HG03575 (cell line): ENCODE data around the gene ENKUR.

Experiments used
- ATAC-seq: cut with Tn5 transposase; IDR thresholded peaks from one replicate; pipeline ENCODE4 v1.9.1; 2021; ENCODE audit not compliant: unreplicated experiment, insufficient number of reproducible peaks, low FRiP score; ENCODE audit errors: extremely low read depth

ENKUR gene

GRCh38 chr10:25015828-25016375 is at the start of gene ENKUR:
ENKUR (minus strand) TSS chr10:25016158; CDS start chr10:25015936, 222 bp downstream.
- ATAC-seq: peak; percentile 61

- ATAC-seq: no peak
Observed at GRCh38 chr10:25064401-25064800, 48.4 kb upstream of the ENKUR start.

GRCh38 chr10:25063644-25064043 is 47.7 kb upstream of the ENKUR start:
- no peak for ATAC-seq

GRCh38 chr10:25063157-25063556 is 47.2 kb upstream of the ENKUR start:
- no peak for ATAC-seq

GRCh38 chr10:25061711-25062449 is 45.9 kb upstream of the ENKUR start:
- no peak for ATAC-seq

GRCh38 chr10:25061125-25061524 is 45.2 kb upstream of the ENKUR start:
- no peak for ATAC-seq

GRCh38 chr10:25059990-25060389 is 44.0 kb upstream of the ENKUR start:
- no peak for ATAC-seq

GRCh38 chr10:25057886-25058285 is 41.9 kb upstream of the ENKUR start:
- ATAC-seq: no peak

GRCh38 chr10:25056726-25057125 is 40.8 kb upstream of the ENKUR start:
- no peak for ATAC-seq

- ATAC-seq: no peak
Observed at GRCh38 chr10:25052012-25052411, 36.1 kb upstream of the ENKUR start.

- ATAC-seq: no peak
Observed at GRCh38 chr10:25050402-25050801, 34.4 kb upstream of the ENKUR start.

- no peak for ATAC-seq
Observed at GRCh38 chr10:25049966-25050365, 34.0 kb upstream of the ENKUR start.

GRCh38 chr10:25048450-25048849 is 32.5 kb upstream of the ENKUR start:
- no peak for ATAC-seq

GRCh38 chr10:25047591-25048301 is 31.8 kb upstream of the ENKUR start:
- no peak for ATAC-seq

- ATAC-seq: no peak
Observed at GRCh38 chr10:25047088-25047487, 31.1 kb upstream of the ENKUR start.

GRCh38 chr10:25046641-25047040 is 30.7 kb upstream of the ENKUR start:
- no peak for ATAC-seq

GRCh38 chr10:25039531-25039930 is 23.6 kb upstream of the ENKUR start:
- ATAC-seq: no peak

- ATAC-seq: no peak
Observed at GRCh38 chr10:25038325-25038724, 22.4 kb upstream of the ENKUR start.

GRCh38 chr10:25036381-25036780 is 20.4 kb upstream of the ENKUR start:
- ATAC-seq: peak; percentile 59

GRCh38 chr10:25029519-25029918 is 13.6 kb upstream of the ENKUR start:
- ATAC-seq: no peak
